Stimulated activated naive B cell treated with anti-CD40 and anti-IgM and Interleukin-4, amounts not matched to agents 10 μg/mL and 1 μg/mL and 100 μg/mL, for 72 hours (primary cell): ENCODE data around the gene PPM1J.

Experiments used
- ATAC-seq, 2 donors: fragments of 150-1000 bp; cut with Tn5 transposase; replicated peaks; 2 replicates each; pipeline ENCODE4 v1.10.0; 2021; ENCODE audit warnings: moderate library complexity in 1 of 2
- DNase-seq: peaks from one replicate; pipeline ENCODE4 v3.0.0; 2021
- H3K27ac Mint-ChIP-seq: one replicate; pipeline ENCODE4 v1.8.0; 2022; ENCODE audit warnings: mild to moderate bottlenecking, mixed read lengths
- H3K27me3 Mint-ChIP-seq, 2 donors: one replicate each; pipeline ENCODE4 v1.8.0; 2022; ENCODE audit warnings: mixed read lengths in 2 of 2
- H3K36me3 Mint-ChIP-seq, 2 donors: one replicate each; pipeline ENCODE4 v1.8.0; 2022; ENCODE audit warnings: mixed read lengths in 2 of 2, mild to moderate bottlenecking in 1 of 2
- H3K4me1 Mint-ChIP-seq, 2 donors: one replicate each; pipeline ENCODE4 v1.8.0; 2022; ENCODE audit warnings: mixed read lengths in 2 of 2, mild to moderate bottlenecking in 1 of 2
- H3K4me3 Mint-ChIP-seq, 2 donors: one replicate each; pipeline ENCODE4 v1.8.0; 2022; ENCODE audit warnings: mild to moderate bottlenecking in 2 of 2, mixed read lengths in 2 of 2, moderate library complexity in 1 of 2
- H3K9me3 Mint-ChIP-seq, 2 donors: one replicate each; pipeline ENCODE4 v1.8.0; 2022; ENCODE audit warnings: mixed read lengths in 2 of 2, mild to moderate bottlenecking in 1 of 2

The PPM1J gene

DNA sequence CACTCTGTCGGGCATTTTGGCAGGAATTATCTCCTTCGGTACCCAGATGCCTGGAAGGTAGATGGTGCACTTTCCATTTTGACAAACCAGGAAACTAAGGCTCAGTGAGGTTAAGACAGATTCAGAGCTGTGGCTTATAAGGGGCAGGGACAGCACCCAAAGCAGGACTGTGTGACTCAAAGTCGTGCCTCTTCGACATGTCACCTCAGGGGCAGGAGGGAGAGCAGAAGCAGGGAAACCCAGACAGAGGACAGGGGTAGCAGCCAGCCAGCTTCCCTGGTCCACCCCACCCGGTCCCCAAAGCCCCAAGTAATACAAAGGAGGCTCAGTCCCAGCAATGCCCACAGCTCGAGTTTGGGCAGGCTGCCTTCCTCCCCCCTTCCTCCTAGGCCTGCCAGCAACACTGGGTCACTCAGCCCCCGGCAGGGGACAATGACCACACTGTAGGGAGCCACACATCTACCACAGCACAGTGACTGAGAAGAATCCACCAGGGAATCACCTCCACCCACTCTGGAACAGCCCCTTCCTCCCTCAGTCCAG, 10.7 kb downstream of the PPM1J start:
- DNase-seq (no peak), ATAC-seq (peak in 1 of 2 donors; percentile 16)
- Mint-ChIP-seq H3K9me3 (no peaks in the 10 kb centered on the region), H3K27me3 (no peaks in the 10 kb centered on the region), H3K27ac (no peak overlapping the region), H3K4me1 (peaks cover 59 to 84% of the 10 kb centered on the region in 2 donors), H3K4me3 (peak overlapping the region in 1 of 2 donors; percentile 63), H3K36me3 (peaks cover 9 to 18% of the 10 kb centered on the region in 2 donors)

DNA sequence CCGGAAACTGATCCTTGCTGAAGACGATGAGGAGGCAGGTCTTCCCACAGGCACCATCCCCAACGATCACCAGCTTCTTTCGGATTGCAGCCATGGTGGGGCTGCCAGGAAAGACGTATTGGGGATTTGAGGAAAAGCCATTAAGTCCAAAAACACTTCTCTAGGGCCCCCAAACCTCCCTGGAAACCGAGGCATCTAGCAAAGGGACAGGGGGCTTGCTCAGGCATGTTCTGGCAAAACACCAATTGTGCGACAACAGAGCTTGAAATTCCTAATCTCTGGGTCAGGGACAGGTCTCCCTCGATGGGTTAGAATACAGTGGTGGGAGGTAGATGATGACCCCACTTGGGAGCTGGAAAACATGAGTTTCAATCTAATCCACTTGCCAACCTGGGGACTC, 11.4 kb downstream of the PPM1J start:
- no peak overlapping the region for H3K4me3 Mint-ChIP-seq
- ATAC-seq (no peak), DNase-seq (no peak)
- peaks cover 9 to 22% of the 10 kb centered on the region in 2 donors for H3K36me3 Mint-ChIP-seq
- no peaks in the 10 kb centered on the region for H3K27me3 Mint-ChIP-seq
- no peaks in the 10 kb centered on the region for H3K9me3 Mint-ChIP-seq
- H3K4me1 Mint-ChIP-seq = peaks cover 64 to 91% of the 10 kb centered on the region in 2 donors
- H3K27ac Mint-ChIP-seq = no peak overlapping the region

DNA sequence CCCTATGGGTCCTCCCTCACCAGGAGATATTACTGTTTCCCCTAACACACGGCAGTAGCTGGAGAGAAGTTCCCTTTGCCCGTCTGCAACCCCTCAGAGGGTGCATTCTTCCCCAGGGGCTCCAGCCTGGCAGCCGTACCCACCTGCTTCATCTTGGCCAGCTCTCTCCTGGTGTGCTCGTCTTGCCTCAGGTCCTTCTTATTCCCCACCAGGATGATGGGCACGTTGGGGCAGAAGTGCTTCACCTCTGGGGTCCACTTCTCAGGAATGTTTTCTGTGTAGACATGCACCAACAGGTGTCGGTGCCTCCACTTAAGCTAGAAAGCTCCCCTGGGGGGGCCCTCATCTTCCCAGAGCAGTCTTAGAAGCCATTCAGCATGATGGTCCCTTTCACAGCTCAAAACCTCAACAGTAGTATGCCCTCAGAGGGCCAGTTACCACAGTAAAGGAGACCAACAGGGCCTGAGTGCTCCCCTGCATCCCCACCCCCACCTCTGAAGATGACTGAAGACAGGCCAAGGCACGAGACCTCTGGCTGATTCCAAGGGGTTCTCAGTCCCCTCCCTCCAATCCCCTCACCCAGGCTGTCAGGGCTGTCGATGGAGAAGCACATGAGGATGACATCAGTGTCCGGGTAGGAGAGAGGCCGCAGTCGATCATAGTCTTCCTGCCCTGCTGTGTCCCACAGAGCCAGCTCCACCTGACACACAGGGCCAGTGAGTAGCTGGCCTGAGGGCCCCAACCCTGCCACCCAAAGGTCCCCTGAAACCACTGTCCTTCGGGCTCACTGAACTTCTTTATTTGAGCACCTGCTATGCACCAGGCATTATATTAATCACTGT, 12.5 kb downstream of the PPM1J start:
- H3K36me3 Mint-ChIP-seq = peaks cover 11 to 23% of the 10 kb centered on the region in 2 donors
- H3K27me3 Mint-ChIP-seq = no peaks in the 10 kb centered on the region
- H3K4me3 Mint-ChIP-seq = no peak overlapping the region
- no peak for DNase-seq
- H3K27ac Mint-ChIP-seq = no peak overlapping the region
- H3K4me1 Mint-ChIP-seq = peaks cover 68 to 91% of the 10 kb centered on the region in 2 donors
- ATAC-seq = no peak
- H3K9me3 Mint-ChIP-seq = no peaks in the 10 kb centered on the region

DNA sequence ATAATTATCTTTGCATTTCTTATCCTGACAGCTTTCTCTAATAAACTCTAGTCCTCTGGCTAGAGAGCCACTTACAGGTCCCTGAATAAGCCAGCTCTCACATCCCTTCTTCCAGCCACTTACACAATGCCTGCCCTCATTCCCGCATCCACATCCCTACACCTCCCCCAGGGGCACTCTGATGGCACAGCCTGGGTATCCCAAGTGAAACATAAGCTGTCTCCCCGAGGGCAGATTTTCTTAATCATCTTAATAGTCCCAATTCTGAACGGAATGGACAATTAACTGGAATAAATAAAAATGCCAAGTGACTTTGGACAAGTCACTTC, 13.1 kb downstream of the PPM1J start:
- Mint-ChIP-seq H3K36me3 (peaks cover 11 to 23% of the 10 kb centered on the region in 2 donors), H3K27ac (peak overlapping the region; percentile 26), H3K9me3 (no peaks in the 10 kb centered on the region), H3K27me3 (no peaks in the 10 kb centered on the region), H3K4me1 (peaks cover 66 to 90% of the 10 kb centered on the region in 2 donors), H3K4me3 (peak overlapping the region in 1 of 2 donors; percentile 19)
- no peak for DNase-seq
- ATAC-seq = no peak

DNA sequence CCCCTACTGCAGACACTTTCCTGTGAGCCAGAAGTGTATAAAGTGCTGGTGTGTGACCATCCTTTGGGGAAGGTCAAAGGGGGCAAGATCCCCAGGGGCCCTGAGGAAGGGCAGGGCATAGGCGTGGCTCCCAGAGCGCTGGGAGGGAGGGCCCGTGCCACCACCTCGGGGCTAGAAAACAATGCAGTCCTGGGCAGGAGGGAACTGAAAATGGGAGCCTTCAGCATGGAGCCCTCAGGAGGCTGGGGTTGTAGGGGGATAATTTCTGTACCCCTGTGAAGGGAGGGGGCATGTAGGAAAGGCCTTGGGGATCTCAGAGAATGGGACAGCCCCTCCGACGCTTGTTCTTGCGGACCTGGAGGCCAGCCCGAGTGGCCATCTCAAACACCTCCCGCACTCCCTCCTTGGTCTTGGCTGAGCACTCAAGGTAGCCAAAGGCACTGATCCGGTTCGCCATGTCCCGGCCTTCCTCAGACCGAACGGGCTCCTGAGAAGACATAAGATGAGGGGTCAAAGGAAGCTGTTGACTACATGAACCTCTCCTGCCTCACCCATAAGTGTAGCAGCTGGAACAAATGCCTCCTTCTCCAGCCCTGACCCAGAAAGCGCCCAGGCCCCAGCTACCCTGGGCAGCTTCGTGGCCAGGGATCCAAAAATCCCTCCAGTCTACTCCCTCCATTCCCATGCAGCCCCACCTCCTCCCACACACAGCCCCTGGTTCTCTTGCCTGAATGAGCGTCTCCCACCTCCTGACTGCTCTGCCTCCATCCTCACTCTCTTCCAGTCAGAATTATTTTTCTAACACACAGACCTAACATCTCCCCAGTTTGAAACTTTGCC, 13.7 kb downstream of the PPM1J start:
- peaks cover 66 to 88% of the 10 kb centered on the region in 2 donors for H3K4me1 Mint-ChIP-seq
- DNase-seq = no peak
- H3K27me3 Mint-ChIP-seq = no peaks in the 10 kb centered on the region
- no peak for ATAC-seq
- H3K36me3 Mint-ChIP-seq = peaks cover 11 to 29% of the 10 kb centered on the region in 2 donors
- H3K4me3 Mint-ChIP-seq = peak overlapping the region; percentile 19 to 62
- H3K27ac Mint-ChIP-seq = peak overlapping the region; percentile 86
- H3K9me3 Mint-ChIP-seq = no peaks in the 10 kb centered on the region

DNA sequence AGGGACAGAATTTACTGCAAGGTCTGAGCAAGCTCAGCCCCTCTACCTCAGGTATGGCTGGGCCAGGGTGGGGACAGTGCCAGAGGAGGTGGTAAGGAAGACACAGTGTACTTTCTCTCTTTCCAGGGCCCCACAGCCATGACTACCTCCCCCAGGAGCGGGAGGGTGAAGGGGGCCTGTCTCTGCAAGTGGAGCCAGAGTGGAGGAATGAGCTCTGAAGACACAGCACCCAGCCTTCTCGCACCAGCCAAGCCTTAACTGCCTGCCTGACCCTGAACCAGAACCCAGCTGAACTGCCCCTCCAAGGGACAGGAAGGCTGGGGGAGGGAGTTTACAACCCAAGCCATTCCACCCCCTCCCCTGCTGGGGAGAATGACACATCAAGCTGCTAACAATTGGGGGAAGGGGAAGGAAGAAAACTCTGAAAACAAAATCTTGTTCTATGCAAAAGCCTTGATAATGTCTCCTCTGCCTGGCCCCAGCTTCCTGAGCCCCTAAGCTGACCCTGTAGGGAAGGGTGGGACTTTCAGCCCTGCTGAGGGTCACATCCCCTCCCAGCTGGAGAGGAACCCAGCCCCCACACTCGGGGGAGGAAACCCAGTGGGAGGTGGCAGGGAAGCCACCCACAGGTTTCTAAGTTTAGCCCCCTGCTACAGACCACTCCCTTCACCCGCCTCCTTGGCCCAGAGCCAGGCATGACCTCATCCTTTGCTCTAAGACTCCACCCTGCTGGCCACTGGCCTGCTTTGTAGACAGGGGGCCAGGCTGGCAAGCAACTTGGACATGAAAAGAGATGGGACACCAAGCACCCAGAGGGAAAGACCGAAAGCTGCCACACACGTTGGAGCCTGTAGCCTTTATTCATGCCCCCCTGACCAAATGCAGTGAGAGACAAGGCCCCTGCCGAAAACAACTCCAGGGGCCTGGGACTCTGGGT, 14.6 kb downstream of the PPM1J start:
- DNase-seq = peak; percentile 54
- Mint-ChIP-seq H3K27ac (peak overlapping the region; percentile 86), H3K4me1 (peaks cover 62 to 79% of the 10 kb centered on the region in 2 donors), H3K36me3 (peaks cover 13 to 31% of the 10 kb centered on the region in 2 donors), H3K27me3 (no peaks in the 10 kb centered on the region), H3K9me3 (no peaks in the 10 kb centered on the region), H3K4me3 (peak overlapping the region; percentile 37 to 62)
- peak; percentile 61 to 68 for ATAC-seq

DNA sequence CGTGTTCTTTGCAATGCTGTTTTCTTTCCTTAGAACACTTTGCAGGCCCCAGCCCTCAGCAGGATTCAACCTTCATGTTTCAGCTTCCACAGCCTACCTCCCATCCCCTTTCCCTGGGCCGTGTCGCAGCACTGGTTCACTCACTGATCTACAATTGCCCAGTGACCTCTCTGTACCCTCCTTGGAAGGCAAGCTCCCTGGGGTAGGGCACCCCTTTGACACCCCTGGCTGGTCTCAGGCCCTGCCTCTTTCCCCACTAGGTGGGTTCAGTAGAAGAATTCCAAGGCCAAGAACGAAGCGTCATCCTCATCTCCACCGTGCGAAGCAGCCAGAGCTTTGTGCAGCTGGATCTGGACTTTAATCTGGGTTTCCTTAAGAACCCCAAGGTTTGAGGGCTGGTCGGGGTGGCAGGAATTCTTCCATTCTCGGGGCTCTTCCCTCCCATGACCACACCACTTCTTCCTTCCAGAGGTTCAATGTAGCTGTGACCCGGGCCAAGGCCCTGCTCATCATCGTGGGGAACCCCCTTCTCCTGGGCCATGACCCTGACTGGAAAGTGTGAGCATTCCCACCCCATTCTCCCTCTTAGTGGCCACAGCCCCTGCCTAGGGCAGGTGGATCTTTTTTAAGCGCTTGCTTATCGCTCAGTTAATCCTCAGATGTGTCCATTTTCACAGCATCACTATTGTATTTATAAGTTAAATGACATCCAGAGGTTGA, 15.5 kb downstream of the PPM1J start:
- no peak for DNase-seq
- peak overlapping the region in 1 of 2 donors; percentile 16 for H3K4me3 Mint-ChIP-seq
- H3K27me3 Mint-ChIP-seq = no peaks in the 10 kb centered on the region
- H3K36me3 Mint-ChIP-seq = peaks cover 17 to 38% of the 10 kb centered on the region in 2 donors
- peaks cover 53 to 70% of the 10 kb centered on the region in 2 donors for H3K4me1 Mint-ChIP-seq
- peak overlapping the region; percentile 86 for H3K27ac Mint-ChIP-seq
- H3K9me3 Mint-ChIP-seq = no peaks in the 10 kb centered on the region
- ATAC-seq = no peak

DNA sequence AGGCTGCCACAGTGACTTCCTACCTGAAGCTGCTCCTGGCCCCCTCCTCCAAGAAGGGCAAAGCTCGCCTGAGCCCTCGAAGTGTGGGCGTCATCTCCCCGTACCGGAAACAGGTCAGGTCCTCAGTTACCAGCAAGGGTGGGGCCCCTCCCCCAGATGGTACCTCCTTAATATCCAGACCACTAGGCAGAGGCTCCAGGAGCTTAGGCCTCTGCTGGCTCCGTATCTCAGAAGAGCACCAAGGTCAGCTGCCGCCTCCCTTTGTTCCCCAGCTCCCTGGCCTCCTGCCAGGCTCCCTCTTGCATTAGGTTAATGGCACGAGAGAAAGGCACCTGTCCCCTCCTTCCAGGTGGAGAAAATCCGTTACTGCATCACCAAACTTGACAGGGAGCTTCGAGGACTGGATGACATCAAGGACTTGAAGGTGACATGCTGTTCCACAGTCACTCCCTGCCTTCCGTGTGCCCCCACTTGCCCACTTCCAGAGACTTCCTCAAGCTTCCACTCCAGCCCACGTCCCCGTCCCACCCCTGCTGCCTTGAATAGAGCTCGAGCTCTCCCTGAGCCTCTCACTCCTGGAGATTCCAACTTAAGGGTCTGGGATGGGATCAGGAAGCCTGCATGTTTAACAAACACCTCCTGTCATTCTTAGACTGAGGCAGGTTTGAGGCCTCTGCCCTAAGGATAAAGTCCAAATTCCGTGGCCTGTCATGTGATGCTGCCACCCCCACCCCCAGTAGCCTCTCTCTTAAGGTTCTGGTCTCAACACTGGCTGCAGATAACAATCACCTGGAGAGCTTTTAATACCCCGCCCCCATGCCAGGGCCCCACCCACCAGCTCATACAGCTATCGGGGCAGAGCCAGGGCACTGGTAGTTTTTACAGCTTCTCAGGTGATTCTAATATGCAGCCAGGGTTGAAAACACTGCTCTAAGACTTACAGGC, 16.5 kb downstream of the PPM1J start:
- Mint-ChIP-seq H3K4me1 (peaks cover 50 to 60% of the 10 kb centered on the region in 2 donors), H3K27ac (no peak overlapping the region), H3K36me3 (peaks cover 17 to 38% of the 10 kb centered on the region in 2 donors), H3K4me3 (no peak overlapping the region), H3K9me3 (no peaks in the 10 kb centered on the region), H3K27me3 (no peaks in the 10 kb centered on the region)
- no peak for DNase-seq
- no peak for ATAC-seq

DNA sequence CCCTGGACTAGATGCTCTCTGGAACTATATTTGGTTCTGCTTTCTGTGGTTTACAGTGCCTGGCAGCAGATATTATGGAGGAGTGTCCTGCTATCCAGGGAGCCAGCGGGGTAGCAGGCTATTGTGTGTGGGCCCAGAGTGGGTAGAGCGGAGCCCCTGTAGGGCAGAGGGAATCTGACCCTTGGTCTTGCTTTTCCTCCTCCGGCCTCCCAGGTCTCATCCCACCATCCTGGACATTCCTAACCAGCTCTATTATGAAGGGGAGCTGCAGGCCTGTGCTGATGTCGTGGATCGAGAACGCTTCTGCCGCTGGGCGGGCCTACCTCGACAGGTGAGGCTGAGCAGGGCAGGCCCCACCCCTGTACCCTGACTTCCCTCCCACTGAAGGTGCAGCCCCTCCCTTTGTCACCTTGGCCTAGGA, 17.3 kb downstream of the PPM1J start:
- H3K4me3 Mint-ChIP-seq = no peak overlapping the region
- no peak overlapping the region for H3K27ac Mint-ChIP-seq
- H3K4me1 Mint-ChIP-seq = peaks cover 45 to 52% of the 10 kb centered on the region in 2 donors
- H3K36me3 Mint-ChIP-seq = peaks cover 18 to 42% of the 10 kb centered on the region in 2 donors
- no peak for ATAC-seq
- no peaks in the 10 kb centered on the region for H3K27me3 Mint-ChIP-seq
- no peaks in the 10 kb centered on the region for H3K9me3 Mint-ChIP-seq
- DNase-seq = no peak

DNA sequence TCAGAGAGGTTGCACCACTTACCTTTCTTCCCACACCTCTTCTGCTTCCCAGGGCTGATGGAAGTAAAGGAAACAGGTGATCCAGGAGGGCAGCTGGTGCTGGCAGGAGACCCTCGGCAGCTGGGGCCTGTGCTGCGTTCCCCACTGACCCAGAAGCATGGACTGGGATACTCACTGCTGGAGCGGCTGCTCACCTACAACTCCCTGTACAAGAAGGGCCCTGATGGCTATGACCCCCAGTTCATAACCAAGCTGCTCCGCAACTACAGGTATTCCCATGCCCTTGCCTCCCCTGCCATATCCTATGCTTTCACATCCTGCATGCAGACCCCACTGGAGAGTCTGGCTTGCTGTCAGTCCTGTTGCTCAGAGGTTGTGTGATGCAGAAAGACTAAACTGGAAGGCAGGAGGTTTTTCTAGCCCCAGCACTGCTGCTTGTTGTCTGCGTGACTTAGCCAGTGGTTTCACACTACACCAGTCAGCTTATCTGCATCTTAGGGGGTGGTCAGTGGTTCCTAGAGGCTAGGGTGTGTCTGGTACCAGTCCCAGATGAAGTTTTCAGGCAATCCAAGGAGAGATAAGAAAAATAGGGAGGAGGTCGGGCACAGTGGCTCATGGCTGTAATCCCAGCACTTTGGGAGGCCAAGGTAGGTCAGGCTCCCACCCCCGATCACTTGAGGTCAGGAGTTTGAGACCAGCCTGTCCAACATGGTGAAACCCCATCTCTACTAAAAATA, 18.4 kb downstream of the PPM1J start:
- Mint-ChIP-seq H3K9me3 (no peaks in the 10 kb centered on the region), H3K36me3 (peaks cover 23 to 44% of the 10 kb centered on the region in 2 donors)

DNA sequence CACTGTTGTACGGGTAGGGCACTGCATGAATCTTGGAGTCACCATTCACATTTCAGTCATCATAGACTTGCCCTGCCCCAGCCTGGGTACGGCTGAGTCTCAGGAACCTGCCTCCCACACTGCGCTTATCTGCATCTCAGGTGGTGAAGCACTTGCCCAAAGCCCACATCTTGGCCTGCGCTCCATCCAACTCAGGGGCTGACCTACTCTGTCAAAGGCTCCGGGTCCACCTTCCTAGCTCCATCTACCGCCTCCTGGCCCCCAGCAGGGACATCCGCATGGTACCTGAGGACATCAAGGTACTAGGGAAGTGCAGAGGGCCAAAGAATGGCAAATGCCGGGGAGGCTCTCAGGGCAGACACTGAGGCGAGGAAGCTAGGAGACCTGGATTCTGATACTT, 19.9 kb downstream of the PPM1J start:
- H3K27ac Mint-ChIP-seq = no peak overlapping the region
- DNase-seq (no peak), ATAC-seq (no peak)
- H3K27me3 Mint-ChIP-seq = no peaks in the 10 kb centered on the region
- peaks cover 21 to 26% of the 10 kb centered on the region in 2 donors for H3K4me1 Mint-ChIP-seq
- no peaks in the 10 kb centered on the region for H3K9me3 Mint-ChIP-seq
- H3K4me3 Mint-ChIP-seq = no peak overlapping the region
- peaks cover 24 to 45% of the 10 kb centered on the region in 2 donors for H3K36me3 Mint-ChIP-seq

More for the DNA sequence above, 18.4 kb downstream of the PPM1J start:
- DNase-seq (no peak), ATAC-seq (no peak)
- H3K27me3 Mint-ChIP-seq = no peaks in the 10 kb centered on the region
- no peak overlapping the region for H3K4me3 Mint-ChIP-seq
- no peak overlapping the region for H3K27ac Mint-ChIP-seq
- H3K4me1 Mint-ChIP-seq = peaks cover 35 to 41% of the 10 kb centered on the region in 2 donors
